Measurements from ENCODE around the gene SLC22A9. TPM values are rescaled to one million over a fixed set of nuclear protein-coding genes. Genes with fewer than 3 reads are reported as not detected.

SLC22A9 gene
- total and polyA plus RNA-seq, 10 of the 15 experiments (the other 5 are each of a cell fraction or from before 2014, with no cell fraction given) = 0.03 to 0.06 TPM; not detected in 8

GRCh38 chr11:63369971-63370588 lies 495 bp downstream of the SLC22A9 start:
- Histone ChIP-seq H2AFZ (ENCODE audit: control insufficient read depth, low read depth, low read length) (no peak overlapping the region), H4K20me1 (ENCODE audit: control insufficient read depth, insufficient read depth) (no peaks in the 10 kb centered on the region), H3K9ac (ENCODE audit: control insufficient read depth, insufficient read depth, low read length) (no peak overlapping the region), H3K36me3 (ENCODE audit: control insufficient read depth in 2 of 2, insufficient read depth in 2 of 2, low read length in 1 of 2) (no peaks in the 10 kb centered on the region), H3K4me1 (ENCODE audit: control insufficient read depth, insufficient read depth, low read length) (no peaks in the 10 kb centered on the region), H3K79me2 (ENCODE audit: control insufficient read depth, insufficient read depth, low read length) (no peaks in the 10 kb centered on the region), H3K27ac (ENCODE audit: control insufficient read depth, insufficient read depth) (no peak overlapping the region), H3K4me2 (ENCODE audit: control insufficient read depth, insufficient read depth) (no peak overlapping the region), H3K9me3 (replicated peaks; ENCODE audit: control insufficient read depth, insufficient read depth, low read length) (no peaks in the 10 kb centered on the region), H3K4me3 (no peak overlapping the region), H3K27me3 (replicated peaks in 1 of 2; ENCODE audit: control insufficient read depth in 2 of 2, insufficient read depth in 2 of 2, low read length in 1 of 2) (peaks cover 0 to 4% of the 10 kb centered on the region in 2 experiments; a peak in 2 of 4 replicates)
- ChIA-PET SMC1A (ENCODE audit: uncharacterized antibody, unreplicated experiment) (no interaction called here), POLR2A (no interaction called here), CTCF (no interaction called here), RAD21 (ENCODE audit: unreplicated experiment) (no interaction called here)
- ATAC-seq (no peak), DNase-seq (ENCODE audit: low read depth, low spot score) (no peak), FAIRE-seq (no peak)
- in situ Hi-C loops (cut with MboI) = no loop called here
- intact Hi-C loops (cut with micrococcal nuclease; ENCODE audit: unreplicated experiment) = no loop called here
- 25% methylated on average over 7 of the region's 7 CpGs for WGBS (ENCODE audit: insufficient coverage, insufficient replicate concordance, low lambda C conversion rate, missing lambda C conversion rate)
- BruUV-seq (replicated peaks) = no TSS peak
- TF ChIP-seq TBL1XR1 (IDR thresholded peaks at IDR 0.05; ENCODE audit: low read depth, low read length) (no peak), CUX1 (IDR thresholded peaks at IDR 0.05; ENCODE audit: insufficient replicate concordance, low read depth, low read length) (no peak), TAF1 (IDR thresholded peaks at IDR 0.05; ENCODE audit: borderline replicate concordance, low read depth, low read length) (no peak), USF1 (IDR thresholded peaks at IDR 0.05; ENCODE audit: borderline replicate concordance, extremely low read length, insufficient read depth, low read depth, low read length) (no peak), KAT2A (conservative IDR thresholded peaks at IDR 0.05; ENCODE audit: control insufficient read depth, low read depth, low read length) (no peak), ZNF207 (IDR thresholded peaks at IDR 0.05; ENCODE audit: borderline replicate concordance) (no peak), BACH1 (IDR thresholded peaks at IDR 0.05; ENCODE audit: borderline replicate concordance) (no peak), NFYB (IDR thresholded peaks at IDR 0.05; ENCODE audit: insufficient read depth, low read depth, low read length) (no peak), ZNF687 (IDR thresholded peaks at IDR 0.05) (no peak)
- TF ChIP-seq, protein P1, sequence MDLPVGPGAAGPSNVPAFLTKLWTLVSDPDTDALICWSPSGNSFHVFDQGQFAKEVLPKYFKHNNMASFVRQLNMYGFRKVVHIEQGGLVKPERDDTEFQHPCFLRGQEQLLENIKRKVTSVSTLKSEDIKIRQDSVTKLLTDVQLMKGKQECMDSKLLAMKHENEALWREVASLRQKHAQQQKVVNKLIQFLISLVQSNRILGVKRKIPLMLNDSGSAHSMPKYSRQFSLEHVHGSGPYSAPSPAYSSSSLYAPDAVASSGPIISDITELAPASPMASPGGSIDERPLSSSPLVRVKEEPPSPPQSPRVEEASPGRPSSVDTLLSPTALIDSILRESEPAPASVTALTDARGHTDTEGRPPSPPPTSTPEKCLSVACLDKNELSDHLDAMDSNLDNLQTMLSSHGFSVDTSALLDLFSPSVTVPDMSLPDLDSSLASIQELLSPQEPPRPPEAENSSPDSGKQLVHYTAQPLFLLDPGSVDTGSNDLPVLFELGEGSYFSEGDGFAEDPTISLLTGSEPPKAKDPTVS (IDR thresholded peaks at IDR 0.05; ENCODE audit: low read depth, low read length) = no peak
